H1 (cell line): ENCODE measurements around the gene TAF8. TPM values are rescaled to one million over a fixed set of nuclear protein-coding genes. Genes with fewer than 3 reads are reported as not detected.

Experiments used
- ASH2L ChIP-seq: fragments of 200-600, 300-600 bp; sonication (generic); IDR thresholded peaks from one replicate; pipeline ENCODE4 v1.7.1; 2017; ENCODE audit warnings: low read length
- BACH1 ChIP-seq: IDR thresholded peaks from 2 replicates; pipeline ENCODE4 v1.6.1; 2012; ENCODE audit warnings: low read length, improper control_type of control experiment
- CHD1 ChIP-seq: IDR thresholded peaks from 2 replicates; pipeline ENCODE4 v1.6.1; 2012; ENCODE audit warnings: low read depth, low read length, improper control_type of control experiment
- KDM1A ChIP-seq: fragments of 200-600, 300-600 bp; sonication (generic); IDR thresholded peaks from 2 replicates; pipeline ENCODE4 v1.7.1; 2016; ENCODE audit warnings: mild to moderate bottlenecking, low read length, borderline replicate concordance
- POLR2AphosphoS5 ChIP-seq: IDR thresholded peaks from 2 replicates; pipeline ENCODE4 v1.6.1; 2011; ENCODE audit warnings: low read depth, low read length
- TEAD4 ChIP-seq: IDR thresholded peaks from 2 replicates; pipeline ENCODE4 v1.6.1; 2012; ENCODE audit warnings: low read depth, low read length, inconsistent platforms, mixed read lengths
- polyA plus RNA-seq, 7 experiments: library from polyadenylated mRNA; depleted of rRNA in 3 of 7; stranded (reverse) in 5 of 7; unstranded in 2 of 7; fragments of >200 nt in 5 of 7; fragments of 200-250 nt in 2 of 7; gene quantifications; 1 replicate in 5 of 7; 2 replicates in 1 of 7; 4 replicates in 1 of 7; pipeline versions ENCODE4 v1.2.1 to v1.2.3, GENCODE V29; 2011 to 2013; ENCODE audit warnings: missing spikeins in 2 of 7, mixed read lengths in 2 of 7
- total RNA-seq: library from RNA; stranded (reverse); fragmentation: NEBNext Ultra II Directional; extraction: Animal tissue kit (Norgen Biotek cat#: 25700); gene quantifications from 2 replicates; pipeline ENCODE4 v1.2.1, GENCODE V29; 2021

TAF8 gene
- total and polyA plus RNA-seq, 2 of the 8 experiments (the other 6 are each of a cell fraction or from before 2014, with no cell fraction given), result 32.2 to 34.0 TPM

- no peak for TF ChIP-seq BACH1
- TF ChIP-seq KDM1A, result no peak
- 0 out of 2 replicates have a peak, but pooled peaks have one; percentile 19 for TF ChIP-seq TEAD4
- TF ChIP-seq CHD1, result peak; percentile 47; the same call in 1 of the 2 replicates
- TF ChIP-seq POLR2AphosphoS5, result peak; percentile 82
- TF ChIP-seq ASH2L, result peak; percentile 94
Observed at GRCh38 chr6:42050297-42051267, at the start of gene TAF8 (continued).
